HepG2 (cell line): ENCODE measurements around the gene CD37. TPM values are rescaled to one million over a fixed set of nuclear protein-coding genes. Genes with fewer than 3 reads are reported as not detected.
A peak's percentile ranks its signal among the peaks of the same experiment; 100 is the strongest.

ENCODE experiments used
- CENPX ChIP-seq: sonication (generic); formaldehyde crosslinking; IDR thresholded peaks from 2 replicates; pipeline ENCODE4 v1.9.0; 2021; ENCODE audit warnings: mild to moderate bottlenecking, missing genetic modification reagents, moderate library complexity
- KLF16 ChIP-seq, 2 experiments: sonication (generic) in 1 of 2; formaldehyde crosslinking in 1 of 2; IDR thresholded peaks; 2 replicates each; pipeline versions ENCODE4 v1.6.1 to v1.8.0; 2016 to 2023; ENCODE audit warnings: missing genetic modification reagents in 2 of 2, missing compliant biosample characterization in 1 of 2
- LRRFIP1 ChIP-seq: sonication (generic); formaldehyde crosslinking; conservative IDR thresholded peaks from 2 replicates; pipeline ENCODE4 v1.4.0; 2020; ENCODE audit warnings: missing genetic modification reagents
- MTA3 ChIP-seq: sonication (generic); formaldehyde crosslinking; IDR thresholded peaks from 2 replicates; pipeline ENCODE4 v1.4.0; 2020; ENCODE audit warnings: missing genetic modification reagents
- PAF1 ChIP-seq: IDR thresholded peaks from 2 replicates; pipeline ENCODE4 v1.6.1; 2016; ENCODE audit warnings: missing genetic modification reagents, missing compliant biosample characterization
- PHF21A ChIP-seq: sonication (generic); formaldehyde crosslinking; IDR thresholded peaks from 2 replicates; pipeline ENCODE4 v1.5.0; 2020; ENCODE audit warnings: mild to moderate bottlenecking, missing genetic modification reagents
- PRPF4 ChIP-seq: fragments of 200-400 bp; formaldehyde crosslinking; IDR thresholded peaks from 2 replicates; pipeline ENCODE4 v1.6.1; 2016; ENCODE audit warnings: low read length, low read depth; ENCODE audit not compliant: poor library complexity, severe bottlenecking
- REXO4 ChIP-seq: sonication (generic); formaldehyde crosslinking; IDR thresholded peaks from 2 replicates; pipeline ENCODE4 v1.8.0; 2022; ENCODE audit warnings: missing genetic modification reagents, mild to moderate bottlenecking, borderline replicate concordance
- SATB2 ChIP-seq: sonication (generic); formaldehyde crosslinking; IDR thresholded peaks from 2 replicates; pipeline ENCODE4 v1.5.0; 2020; ENCODE audit warnings: missing genetic modification reagents
- TP53 ChIP-seq: sonication (generic); formaldehyde crosslinking; conservative IDR thresholded peaks from 2 replicates; pipeline ENCODE4 v1.4.0; 2020; ENCODE audit warnings: missing genetic modification reagents
- ZGPAT ChIP-seq: IDR thresholded peaks from 2 replicates; pipeline ENCODE4 v1.6.1; 2016; ENCODE audit warnings: mild to moderate bottlenecking
- ZNF660 ChIP-seq: sonication (generic); formaldehyde crosslinking; IDR thresholded peaks from 2 replicates; pipeline ENCODE4 v1.5.1; 2020; ENCODE audit warnings: mild to moderate bottlenecking, low read depth, missing genetic modification reagents, borderline replicate concordance
- ZNF770 ChIP-seq: sonication (generic); formaldehyde crosslinking; IDR thresholded peaks from 2 replicates; pipeline ENCODE4 v1.5.0; 2020; ENCODE audit warnings: mild to moderate bottlenecking, missing genetic modification reagents
- polyA plus RNA-seq, 8 experiments: library from polyadenylated mRNA; depleted of rRNA in 3 of 8; stranded (reverse) in 7 of 8; unstranded in 1 of 8; fragments of >200 nt; fragmentation: Illumina TruSeq in 4 of 8; extraction: Trizol in 4 of 8; gene quantifications; 2 replicates each; pipeline versions ENCODE4 v1.2.1 to v1.2.3, GENCODE V29; 2011 to 2016; ENCODE audit warnings: low read depth in 4 of 8, missing spikeins in 1 of 8, mixed read lengths in 1 of 8; ENCODE audit not compliant: insufficient read depth in 1 of 8
- total RNA-seq, 5 experiments: library from RNA; depleted of rRNA; stranded (reverse); fragments of >200 nt; fragmentation: Illumina TruSeq; extraction: Trizol; gene quantifications; 2 replicates each; pipeline ENCODE4 v1.2.3, GENCODE V29; 2016; ENCODE audit warnings: low read depth in 1 of 5
- TF ChIP-seq, protein P1 (sequence below): sonication (generic); formaldehyde crosslinking; IDR thresholded peaks from 2 replicates; pipeline ENCODE4 v1.5.0; 2020; ENCODE audit warnings: missing genetic modification reagents
- TF ChIP-seq, protein P2 (sequence below): sonication (generic); formaldehyde crosslinking; IDR thresholded peaks from 2 replicates; pipeline ENCODE4 v1.4.0; 2020; ENCODE audit warnings: mild to moderate bottlenecking, missing genetic modification reagents
- TF ChIP-seq, protein P3 (sequence below): sonication (generic); formaldehyde crosslinking; IDR thresholded peaks from 2 replicates; pipeline ENCODE4 v1.4.0; 2020; ENCODE audit warnings: missing genetic modification reagents, borderline replicate concordance

Gene CD37
- total and polyA plus RNA-seq, 2 of the 13 experiments (the other 11 are each of a cell fraction or from before 2014, with no cell fraction given), result not detected

GRCh38 chr19:49361438-49362047, 26.3 kb downstream of the CD37 start (continued):
- TF ChIP-seq REXO4 (CRISPR knock-in tag) (no peak), TP53 (CRISPR knock-in tag) (no peak), PRPF4 (peak; percentile 96), ZNF770 (CRISPR knock-in tag) (peak; percentile 80), ZGPAT (no peak), CENPX (no peak), LRRFIP1 (CRISPR knock-in tag) (no peak), KLF16 (CRISPR knock-in tag; IDR thresholded peaks at IDR 0.05) (no peak), ZNF660 (CRISPR knock-in tag) (no peak), MTA3 (CRISPR knock-in tag) (no peak), PHF21A (CRISPR knock-in tag) (peak; percentile 44; the same call in 1 of the 2 replicates), PAF1 (CRISPR knock-in tag) (no peak), SATB2 (CRISPR knock-in tag) (no peak)
- TF ChIP-seq, protein P1, sequence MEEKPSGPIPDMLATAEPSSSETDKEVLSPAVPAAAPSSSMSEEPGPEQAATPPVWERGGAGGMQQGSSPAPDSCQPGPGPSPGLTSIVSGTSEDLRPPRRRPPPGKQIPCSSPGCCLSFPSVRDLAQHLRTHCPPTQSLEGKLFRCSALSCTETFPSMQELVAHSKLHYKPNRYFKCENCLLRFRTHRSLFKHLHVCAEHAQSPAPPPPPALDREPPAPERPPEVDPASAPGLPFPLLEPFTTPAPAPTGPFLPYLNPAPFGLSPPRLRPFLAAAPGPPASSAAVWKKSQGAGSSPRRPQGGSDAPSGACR (CRISPR knock-in tag), result no peak
- TF ChIP-seq, protein P2, sequence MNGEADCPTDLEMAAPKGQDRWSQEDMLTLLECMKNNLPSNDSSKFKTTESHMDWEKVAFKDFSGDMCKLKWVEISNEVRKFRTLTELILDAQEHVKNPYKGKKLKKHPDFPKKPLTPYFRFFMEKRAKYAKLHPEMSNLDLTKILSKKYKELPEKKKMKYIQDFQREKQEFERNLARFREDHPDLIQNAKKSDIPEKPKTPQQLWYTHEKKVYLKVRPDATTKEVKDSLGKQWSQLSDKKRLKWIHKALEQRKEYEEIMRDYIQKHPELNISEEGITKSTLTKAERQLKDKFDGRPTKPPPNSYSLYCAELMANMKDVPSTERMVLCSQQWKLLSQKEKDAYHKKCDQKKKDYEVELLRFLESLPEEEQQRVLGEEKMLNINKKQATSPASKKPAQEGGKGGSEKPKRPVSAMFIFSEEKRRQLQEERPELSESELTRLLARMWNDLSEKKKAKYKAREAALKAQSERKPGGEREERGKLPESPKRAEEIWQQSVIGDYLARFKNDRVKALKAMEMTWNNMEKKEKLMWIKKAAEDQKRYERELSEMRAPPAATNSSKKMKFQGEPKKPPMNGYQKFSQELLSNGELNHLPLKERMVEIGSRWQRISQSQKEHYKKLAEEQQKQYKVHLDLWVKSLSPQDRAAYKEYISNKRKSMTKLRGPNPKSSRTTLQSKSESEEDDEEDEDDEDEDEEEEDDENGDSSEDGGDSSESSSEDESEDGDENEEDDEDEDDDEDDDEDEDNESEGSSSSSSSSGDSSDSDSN (CRISPR knock-in tag), result no peak
- TF ChIP-seq, protein P3, sequence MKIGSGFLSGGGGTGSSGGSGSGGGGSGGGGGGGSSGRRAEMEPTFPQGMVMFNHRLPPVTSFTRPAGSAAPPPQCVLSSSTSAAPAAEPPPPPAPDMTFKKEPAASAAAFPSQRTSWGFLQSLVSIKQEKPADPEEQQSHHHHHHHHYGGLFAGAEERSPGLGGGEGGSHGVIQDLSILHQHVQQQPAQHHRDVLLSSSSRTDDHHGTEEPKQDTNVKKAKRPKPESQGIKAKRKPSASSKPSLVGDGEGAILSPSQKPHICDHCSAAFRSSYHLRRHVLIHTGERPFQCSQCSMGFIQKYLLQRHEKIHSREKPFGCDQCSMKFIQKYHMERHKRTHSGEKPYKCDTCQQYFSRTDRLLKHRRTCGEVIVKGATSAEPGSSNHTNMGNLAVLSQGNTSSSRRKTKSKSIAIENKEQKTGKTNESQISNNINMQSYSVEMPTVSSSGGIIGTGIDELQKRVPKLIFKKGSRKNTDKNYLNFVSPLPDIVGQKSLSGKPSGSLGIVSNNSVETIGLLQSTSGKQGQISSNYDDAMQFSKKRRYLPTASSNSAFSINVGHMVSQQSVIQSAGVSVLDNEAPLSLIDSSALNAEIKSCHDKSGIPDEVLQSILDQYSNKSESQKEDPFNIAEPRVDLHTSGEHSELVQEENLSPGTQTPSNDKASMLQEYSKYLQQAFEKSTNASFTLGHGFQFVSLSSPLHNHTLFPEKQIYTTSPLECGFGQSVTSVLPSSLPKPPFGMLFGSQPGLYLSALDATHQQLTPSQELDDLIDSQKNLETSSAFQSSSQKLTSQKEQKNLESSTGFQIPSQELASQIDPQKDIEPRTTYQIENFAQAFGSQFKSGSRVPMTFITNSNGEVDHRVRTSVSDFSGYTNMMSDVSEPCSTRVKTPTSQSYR, result peak; percentile 91
